ENCODE results near the gene PROC.
"Not testable (repeated sequence)": the region's sequence is repeated elsewhere in the genome, so short reads cannot be mapped to it uniquely, and the experiment has no call there.

The PROC gene

DNA sequence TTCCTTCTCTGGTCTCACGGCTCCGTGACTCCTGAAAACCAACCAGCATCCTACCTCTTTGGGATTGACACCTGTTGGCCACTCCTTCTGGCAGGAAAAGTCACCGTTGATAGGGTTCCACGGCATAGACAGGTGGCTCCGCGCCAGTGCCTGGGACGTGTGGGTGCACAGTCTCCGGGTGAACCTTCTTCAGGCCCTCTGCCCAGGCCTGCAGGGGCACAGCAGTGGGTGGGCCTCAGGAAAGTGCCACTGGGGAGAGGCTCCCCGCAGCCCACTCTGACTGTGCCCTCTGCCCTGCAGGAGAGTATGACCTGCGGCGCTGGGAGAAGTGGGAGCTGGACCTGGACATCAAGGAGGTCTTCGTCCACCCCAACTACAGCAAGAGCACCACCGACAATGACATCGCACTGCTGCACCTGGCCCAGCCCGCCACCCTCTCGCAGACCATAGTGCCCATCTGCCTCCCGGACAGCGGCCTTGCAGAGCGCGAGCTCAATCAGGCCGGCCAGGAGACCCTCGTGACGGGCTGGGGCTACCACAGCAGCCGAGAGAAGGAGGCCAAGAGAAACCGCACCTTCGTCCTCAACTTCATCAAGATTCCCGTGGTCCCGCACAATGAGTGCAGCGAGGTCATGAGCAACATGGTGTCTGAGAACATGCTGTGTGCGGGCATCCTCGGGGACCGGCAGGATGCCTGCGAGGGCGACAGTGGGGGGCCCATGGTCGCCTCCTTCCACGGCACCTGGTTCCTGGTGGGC is 10.0 kb downstream of the PROC start:
- no peak for DNase-seq

DNA sequence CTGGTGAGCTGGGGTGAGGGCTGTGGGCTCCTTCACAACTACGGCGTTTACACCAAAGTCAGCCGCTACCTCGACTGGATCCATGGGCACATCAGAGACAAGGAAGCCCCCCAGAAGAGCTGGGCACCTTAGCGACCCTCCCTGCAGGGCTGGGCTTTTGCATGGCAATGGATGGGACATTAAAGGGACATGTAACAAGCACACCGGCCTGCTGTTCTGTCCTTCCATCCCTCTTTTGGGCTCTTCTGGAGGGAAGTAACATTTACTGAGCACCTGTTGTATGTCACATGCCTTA is 10.5 kb downstream of the PROC start:
- DNase-seq = no peak

DNA sequence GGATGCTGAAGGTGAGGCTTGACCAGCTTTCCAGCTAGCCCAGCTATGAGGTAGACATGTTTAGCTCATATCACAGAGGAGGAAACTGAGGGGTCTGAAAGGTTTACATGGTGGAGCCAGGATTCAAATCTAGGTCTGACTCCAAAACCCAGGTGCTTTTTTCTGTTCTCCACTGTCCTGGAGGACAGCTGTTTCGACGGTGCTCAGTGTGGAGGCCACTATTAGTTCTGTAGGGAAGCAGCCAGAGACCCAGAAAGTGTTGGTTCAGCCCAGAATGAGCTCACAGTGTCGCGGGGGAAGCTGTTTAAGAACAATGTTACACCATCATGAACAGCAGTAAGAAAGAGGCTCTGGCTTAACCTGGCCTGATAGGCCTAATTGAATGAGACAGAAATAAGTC is 11.1 kb downstream of the PROC start:
- no peak for DNase-seq

DNA sequence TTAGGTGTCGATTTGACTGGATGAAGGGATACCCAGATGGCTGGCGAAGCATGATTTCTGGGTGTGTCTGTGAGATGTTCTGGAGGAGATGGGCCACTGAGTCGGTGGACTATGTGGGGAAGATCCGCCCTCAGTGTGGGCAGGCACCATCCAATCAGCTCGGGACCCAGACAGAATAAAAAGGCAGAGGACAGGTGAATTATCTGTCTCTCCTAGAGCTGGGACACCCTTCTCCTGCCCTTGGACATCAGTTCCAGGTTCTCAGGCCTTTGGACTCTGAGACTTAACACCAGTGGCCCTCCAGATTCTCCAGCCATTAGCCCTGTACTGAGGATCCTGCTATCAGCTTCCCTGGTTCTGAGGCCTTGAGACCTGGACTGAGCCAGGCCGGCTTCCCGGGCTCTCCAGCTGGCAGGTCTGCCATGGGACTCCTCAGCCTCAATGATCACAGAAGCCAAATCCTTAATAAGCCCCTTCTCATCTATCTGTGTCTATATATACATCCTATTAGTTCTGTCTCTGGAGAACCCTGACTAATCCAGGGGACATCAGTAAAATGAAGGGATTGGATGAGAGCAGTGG is 11.7 kb downstream of the PROC start:
- DNase-seq = no peak

DNA sequence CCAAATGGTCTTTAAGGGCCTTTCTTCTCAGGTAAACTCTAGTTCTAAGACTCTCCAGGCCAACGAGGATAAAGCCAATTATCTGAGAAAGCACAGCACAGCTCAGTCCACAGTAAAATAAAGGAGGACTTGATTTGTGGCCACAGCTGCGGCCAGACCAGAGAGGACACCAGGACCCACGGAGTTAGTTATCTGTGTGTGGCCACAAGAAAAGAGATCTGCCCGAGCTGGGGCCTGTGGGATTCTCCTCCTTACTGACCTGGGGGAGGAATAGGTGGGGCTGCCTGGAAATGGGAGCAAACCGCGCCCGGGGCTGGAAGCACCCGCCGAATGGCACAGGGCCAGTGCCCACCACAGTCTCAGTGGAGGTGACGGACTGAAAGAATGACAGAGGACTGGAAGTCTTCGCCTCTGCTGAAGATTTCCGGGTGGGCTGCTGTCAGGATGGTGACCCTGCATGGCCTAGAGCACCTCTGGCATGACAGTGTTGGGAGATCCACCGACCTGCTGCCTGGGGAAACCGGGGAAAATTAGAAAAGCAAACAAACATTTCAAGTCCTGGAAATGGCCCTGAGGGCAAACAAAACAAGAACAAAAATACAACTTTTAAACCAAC is 13.3 kb downstream of the PROC start:
- DNase-seq = no peak

DNA sequence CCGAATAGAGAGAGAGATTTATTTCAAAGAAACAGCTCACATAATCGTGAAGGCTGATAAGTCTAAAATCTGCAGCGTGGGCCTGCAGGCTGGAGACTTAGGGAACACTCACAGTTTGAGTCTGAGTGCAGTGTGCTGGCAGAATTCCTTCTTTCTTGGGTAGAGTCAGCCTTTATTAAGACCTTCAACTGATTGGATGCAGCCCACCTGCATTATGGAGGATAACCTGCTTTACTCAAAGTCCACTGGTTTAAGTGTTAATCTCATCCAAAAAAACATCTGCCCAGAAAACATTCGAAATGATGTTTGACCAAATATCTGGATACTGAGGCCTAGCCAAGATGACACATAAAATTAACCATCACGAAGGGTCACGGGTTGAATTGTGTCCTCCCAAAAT is 16.3 kb downstream of the PROC start:
- DNase-seq = no peak

DNA sequence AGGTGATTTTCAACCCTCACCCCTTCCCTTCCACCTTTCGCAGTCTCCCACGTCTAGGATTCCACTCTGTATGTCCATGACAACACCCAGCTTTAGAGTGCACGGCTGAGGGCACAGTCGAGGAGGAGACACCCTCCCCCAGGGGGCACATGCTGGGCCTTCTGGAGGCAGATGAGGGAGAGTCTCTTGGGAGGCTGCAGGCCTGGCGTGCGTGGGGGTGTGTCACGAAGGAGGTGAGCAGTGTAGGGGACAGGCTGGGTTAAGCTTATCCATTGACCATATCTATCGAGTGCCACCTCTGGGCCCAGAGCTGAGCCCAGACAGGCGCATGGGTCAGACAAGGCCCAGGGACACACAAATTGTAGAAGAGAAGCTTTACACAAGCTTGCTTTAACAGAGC is 18.8 kb downstream of the PROC start:
- DNase-seq = no peak

DNA sequence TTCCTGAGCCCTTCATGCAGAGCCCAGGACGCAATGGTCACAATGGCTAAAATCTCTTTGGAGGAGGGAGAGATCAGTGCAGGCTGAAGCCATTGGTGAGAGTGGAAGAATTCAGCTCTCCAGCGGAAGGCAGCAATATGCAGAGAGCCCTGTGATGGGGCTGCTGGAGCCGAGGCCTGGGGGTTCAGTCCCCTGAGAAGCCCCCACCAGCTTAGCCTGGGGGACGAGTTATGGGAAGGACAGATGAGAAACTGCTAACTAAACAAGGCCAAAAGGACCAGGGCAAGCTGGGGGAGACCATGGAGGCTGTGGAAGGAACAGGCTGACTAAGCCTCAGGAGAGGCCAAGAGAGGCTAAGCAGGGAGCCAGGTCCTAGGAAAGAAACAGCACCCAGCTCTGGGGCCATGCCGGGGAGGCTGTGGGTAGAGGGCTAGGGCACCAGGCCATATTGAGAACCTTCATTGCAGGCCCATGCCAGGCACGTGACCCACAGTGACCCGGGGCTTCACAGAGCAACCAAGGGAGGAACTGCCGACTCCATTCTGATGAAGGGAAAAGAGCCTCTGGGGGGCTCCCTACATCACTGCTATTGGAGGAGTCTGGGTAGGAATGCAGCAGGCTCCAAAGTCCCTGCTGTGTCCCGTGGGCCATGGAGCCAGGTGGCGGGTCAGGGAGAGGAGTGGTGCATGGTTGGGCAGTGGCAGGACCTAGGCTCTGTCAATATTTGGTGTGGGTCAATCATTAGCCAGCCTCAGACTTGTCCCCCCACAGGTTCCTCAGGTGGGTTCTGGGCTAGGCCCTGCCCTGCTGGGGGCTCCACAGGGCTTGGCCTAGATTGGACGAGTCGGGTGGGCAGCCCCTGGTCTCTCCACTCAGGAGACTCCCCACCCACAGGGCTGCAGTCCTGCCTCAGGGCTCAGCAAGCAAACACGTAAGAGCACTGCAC is 19.8 kb downstream of the PROC start:
- DNase-seq = no peak

DNA sequence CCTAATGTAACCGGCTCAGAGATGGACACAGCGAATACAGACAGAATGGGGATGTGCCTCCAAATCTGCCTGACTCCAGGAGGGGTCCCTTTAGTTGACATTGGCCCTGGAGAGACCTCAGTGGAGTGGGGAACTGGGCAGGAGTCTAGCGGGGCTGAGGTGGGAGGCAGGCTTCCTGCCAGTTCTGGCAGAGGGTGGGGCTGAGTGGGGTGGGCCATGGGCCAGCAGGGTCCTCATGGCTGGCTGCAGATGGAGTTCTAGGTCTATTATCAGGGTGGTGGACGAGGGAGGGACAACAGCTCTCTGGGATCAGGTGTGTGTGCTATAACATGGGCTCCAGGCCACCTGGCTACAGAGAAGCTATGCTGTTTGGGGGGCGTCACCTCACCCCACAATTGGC is 21.1 kb downstream of the PROC start:
- no peak for DNase-seq

DNA sequence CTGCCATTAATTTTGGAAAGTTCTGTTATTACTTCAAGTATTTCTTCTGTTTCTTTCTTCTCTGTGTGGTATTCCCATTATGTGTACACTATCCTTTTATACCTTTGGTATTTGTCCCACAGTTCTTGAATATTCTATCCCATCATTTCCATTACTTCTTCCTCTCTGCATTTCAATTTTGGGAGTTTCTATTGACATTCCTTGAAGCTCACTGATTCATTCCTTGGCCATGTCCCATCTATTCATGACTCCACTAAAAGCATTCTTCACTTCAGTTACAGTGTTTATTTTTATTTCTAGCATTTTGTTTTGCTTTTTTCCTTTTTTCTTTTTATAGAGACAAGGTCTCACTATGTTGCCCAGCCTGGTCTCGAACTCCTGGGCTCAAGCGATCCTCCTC is 30.3 kb downstream of the PROC start:
- no peak for DNase-seq

DNA sequence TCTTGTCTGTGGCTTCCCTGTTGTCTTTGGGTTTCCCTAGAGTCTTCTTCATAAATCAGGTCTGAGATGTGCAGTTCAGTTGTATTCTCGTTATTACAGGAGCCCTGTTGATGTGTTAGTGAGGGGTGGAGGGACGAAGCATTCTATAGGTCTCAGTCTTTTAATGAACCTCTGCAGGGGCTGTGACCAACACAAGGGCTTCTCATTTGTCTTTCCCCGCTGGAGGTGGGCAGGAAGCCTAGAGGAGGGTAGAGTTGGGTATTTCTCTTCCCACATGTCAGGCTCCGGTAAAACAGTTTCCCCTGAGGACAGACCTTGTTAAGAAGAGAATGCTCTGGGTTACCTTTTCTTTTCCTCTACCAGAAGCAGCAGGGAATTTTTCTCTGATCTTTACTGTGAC is 31.2 kb downstream of the PROC start:
- DNase-seq = no peak

DNA sequence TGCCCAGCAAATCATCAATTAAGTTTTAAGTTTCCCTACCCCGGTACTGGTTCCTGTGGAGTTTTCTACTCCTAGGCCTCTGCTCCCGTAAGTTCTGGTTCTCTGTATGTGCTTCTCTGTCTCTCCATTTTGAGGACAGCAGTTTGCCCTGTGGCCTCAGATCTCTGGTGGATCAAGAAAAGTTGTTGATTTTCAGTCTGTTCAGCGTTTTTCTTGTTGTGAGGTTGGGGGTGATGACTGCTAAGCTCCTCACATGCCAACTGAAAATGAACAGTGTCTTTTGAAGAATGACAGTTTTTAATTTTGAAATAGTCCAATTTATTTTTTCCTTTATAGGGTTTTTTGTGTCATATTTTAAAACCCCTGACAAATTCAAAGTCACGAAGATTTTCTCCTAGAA is 31.7 kb downstream of the PROC start:
- no peak for DNase-seq

DNA sequence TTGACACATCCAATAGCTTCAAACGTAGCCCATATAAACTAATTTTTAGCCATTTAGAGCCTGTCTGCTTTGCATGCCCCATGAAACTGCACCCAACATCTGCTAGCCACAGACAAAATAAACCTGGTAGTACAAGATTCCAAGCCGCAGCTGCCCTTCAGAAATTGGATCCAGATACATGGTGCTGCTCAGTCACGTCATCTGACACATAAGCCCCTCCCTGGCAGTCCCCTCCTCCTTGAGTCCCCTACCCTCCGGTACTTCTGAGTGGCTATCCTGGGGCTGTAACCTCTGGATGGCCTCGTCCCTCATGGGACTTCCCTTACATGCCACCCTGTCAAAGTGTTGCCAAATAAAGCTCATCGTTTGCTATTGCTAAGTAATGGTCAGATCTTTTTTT is 33.8 kb downstream of the PROC start:
- DNase-seq = no peak

DNA sequence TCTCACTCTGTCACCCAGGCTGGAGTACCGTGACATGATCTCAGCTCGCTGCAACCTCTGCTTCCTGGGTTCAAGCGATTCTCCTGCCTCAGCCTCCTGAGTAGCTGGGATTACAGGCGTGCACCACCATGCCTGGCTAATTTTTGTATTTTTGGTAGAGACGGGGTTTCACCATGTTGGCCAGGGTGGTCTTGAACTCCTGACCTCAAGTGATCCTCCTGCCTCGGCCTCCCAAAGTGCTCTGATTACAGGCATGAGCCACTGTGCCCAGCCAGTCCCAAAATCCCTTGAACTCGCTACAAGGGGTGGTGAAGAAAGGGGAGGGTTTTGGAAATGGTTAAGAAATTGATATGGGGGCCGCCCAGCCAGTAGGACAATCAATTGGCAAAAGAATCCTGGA is 34.2 kb downstream of the PROC start:
- DNase-seq = not testable (repeated sequence)

DNA sequence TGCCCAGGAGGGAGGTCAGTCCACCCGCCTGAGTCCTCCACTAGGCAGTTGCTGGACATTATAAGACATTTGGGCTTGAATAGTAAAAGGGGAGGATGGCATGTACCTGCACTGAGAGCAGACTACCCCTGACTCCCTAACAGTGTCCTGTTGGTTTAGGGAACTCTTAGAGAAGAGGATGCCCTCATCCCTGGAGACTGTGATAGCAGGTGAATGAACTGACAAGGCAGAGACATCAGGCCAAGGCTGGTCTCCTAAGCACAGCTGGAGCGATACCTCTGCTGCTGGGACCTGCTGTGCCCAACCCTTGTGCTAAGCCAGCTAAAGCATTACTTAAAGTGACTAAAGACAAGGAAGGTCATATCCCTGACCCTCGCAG is 34.8 kb downstream of the PROC start:
- no peak for DNase-seq

DNA sequence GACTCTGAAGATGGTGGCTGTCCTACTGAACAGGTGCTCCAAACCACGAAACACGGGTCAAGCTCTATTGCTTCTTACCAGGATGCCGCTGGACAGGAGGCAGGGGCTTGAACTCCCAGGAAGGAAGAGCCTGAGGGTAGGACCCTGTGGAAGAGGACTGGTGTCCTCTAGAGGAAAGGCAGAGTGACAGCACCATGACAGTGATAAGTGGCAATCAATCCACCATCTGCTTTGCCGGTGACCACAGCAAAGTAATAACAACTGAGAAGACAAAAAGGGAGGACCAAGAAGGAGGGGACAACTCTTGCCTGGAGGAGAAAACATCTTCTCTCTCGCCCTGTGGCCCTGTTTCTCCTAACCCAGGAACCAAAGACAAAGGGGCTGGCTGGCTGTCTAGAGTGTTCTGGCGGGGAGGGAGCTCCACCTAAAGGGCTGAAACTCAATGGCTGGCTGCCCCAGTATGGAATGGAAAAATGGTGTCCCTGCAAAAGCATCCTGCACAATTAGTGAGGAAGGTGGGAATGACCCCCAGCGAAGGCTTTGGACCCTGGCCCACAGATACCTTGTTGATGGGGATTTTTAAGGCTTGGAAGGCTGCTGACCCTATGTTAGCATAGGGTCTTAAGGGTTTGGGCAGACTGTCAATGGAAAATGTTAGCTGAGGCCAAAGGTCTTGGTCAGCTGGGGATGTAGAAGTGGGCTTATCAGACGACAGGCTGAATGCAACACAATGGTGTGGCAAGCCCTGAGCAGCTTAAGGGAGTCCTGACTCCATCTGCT is 35.4 kb downstream of the PROC start:
- no peak for DNase-seq

DNA sequence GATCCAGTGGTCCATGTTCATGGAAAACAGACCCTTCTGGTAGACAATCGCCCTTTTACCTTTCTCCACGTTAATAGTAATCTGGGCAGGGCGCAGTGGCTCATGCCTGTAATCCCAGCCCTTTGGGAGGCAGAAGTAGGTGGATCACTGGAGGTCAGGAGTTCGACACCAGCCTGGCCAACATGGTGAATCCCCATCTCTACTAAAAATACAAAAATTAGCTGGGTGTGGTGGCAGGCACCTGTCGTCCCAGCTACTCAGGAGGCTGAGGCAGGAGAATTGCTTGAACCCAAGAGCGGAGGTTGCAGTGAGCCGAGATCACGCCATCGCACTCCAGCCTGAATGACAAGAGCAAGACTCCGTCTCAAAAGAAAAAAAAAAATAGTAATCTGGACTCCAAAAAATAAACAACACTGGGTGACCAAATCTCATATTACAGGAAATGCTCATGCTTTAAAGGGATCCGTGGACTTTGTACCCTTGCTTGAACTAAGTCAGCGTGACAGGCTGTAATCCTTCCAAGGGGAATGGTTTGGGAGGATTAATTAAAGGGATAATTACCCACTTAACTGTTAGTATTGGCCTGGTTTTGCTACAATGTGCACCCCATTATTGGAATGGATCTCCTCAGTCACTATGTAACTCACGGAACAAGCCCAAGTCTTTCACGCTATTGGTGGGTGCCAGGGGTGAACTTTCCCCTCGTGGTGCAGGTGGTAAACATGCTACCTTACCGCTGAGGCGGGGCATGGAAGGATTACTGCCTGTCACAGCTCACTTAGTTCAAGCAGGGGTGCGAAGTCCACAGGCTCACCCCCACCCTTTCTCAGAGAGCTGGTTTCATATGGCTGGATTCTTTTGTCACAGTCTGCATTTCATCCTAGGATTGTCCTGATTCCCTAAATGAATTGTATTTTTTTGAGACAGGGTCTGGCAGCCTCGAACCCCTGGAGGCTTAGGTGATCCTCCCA is 36.7 kb downstream of the PROC start:
- no peak for DNase-seq

DNA sequence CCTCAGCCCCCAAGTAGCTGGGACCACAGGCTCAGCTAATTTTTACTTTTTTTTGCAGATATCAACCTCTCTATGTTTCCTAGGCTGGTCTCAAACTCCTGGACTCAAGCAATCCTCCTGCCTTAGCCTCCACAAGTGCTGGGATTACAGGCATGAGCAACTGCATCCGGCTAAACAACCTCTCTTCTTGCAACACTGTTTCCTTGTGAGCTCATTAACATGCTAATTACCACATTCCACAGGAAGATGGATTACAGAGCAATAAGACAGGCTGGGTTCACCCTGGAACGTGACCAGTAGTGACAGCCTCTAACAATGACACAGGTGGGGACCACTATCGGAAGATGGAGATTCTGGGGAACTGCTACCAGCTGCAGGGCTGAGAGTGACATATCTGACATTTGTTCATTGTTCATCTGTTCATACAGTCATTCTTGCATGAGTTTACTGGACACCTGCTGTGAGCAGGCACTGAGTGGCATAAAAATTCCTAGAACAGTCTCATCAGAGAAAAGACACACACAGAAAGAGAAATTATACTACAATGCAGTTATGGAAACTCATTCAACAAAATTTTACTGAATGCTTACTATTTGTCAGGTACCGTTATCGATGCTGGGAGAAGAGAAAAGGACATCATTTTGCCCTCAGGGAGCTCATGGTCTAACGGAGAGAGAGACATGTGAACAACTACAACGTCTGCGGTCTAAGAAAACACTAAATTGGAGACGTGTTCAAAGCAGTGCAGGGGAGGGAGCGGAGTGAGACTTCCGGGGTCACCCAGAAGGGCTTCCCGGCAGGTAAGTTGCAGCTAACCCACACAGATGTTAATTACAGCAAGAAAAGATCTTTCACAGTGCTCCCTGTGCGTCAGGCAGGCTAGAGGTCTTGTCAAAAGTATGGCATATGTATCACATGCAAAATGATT is 37.6 kb downstream of the PROC start:
- no peak for DNase-seq

DNA sequence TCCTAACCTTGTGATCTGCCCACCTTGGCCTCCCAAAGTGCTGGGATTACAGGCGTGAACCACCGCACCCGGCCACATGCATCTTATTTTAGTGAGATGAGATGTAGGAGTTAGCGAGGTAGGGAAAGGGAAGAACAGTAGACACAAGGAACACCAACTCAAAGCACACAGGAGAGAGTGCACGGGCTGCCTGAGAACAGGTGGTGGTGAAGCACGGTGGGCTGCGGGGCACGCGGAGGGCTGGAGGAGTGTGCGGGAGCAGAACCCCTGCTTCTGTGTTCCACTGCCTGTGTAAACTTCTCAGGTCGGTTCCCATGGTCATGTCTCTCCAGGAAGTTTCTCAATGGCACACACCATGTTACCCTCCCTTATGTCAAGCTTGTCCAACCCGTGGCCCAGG is 38.7 kb downstream of the PROC start:
- no peak for DNase-seq

DNA sequence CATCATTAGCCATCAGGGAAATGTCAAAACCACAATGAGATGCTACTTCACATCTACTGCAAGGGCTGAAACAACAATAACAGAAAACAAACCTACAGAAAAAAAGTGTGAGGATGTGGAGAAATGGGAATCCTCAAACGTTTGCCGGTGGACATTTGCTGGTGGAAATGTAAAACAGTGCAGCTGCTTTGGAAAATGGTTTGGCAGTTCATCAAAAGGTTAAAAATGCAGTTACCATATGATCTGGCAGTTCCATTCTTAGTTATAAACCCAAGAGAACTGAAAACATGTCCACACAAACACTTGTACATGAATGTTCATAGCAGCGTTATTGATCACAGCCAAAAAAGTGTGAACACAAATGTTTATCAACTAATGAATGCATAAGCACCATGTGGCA is 44.2 kb downstream of the PROC start:
- DNase-seq = no peak

Measured in stimulated activated CD4-positive, alpha-beta T cell treated with anti-CD3 and anti-CD28 coated beads, Interleukin-1b, Interleukin-23, amount 100 ng/mL, for 48 hours (primary cell).